Measurements from ENCODE around the gene VEZT.
"Not testable (repeated sequence)": the region's sequence is repeated elsewhere in the genome, so short reads cannot be mapped to it uniquely, and the experiment has no call there.

VEZT gene

DNA sequence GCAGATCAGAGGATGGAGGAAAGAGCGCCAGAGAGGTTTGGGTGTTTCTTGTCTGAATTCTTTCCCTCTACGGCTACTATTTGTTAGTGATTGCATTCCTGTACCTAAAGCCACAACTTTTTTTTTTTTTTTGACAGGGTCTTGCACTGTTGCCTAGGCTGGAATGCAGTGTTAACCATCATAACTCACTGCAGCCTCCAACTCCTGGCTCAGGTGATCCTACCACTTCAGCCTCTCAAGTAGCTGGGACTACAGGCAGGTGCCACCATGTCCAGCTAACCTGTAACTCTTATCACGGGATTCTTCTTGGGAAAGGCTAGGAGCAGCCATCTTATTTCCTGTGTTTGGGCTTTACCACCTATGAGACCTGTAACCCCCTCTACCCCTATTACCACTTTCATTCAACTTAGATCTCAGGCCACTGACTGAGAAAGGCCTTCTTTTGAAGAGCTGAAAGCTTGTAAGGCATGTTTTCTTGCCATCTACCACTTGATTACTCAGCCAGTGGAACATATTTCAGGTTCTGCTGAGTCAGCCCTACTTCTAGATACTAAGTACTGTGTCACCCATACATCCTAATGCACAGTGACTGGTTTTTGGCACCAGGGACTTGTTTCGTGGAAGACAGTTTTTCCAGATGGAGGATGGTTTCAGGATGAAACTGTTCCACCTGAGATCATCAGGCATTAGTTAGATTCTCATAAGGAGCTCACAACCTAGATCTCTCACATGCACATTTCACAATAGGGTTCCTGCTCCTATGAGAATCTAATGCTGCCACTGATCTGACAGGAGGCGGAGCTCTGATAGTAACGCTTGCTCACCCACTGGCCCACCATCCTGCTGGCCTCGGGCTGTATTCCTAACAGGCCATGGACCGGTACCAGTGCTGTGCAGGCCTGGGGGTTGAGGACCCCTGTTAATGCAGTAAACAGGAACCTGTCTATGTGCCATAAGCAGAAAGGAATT lies 6.9 kb downstream of the VEZT start:
- no peak for DNase-seq

DNA sequence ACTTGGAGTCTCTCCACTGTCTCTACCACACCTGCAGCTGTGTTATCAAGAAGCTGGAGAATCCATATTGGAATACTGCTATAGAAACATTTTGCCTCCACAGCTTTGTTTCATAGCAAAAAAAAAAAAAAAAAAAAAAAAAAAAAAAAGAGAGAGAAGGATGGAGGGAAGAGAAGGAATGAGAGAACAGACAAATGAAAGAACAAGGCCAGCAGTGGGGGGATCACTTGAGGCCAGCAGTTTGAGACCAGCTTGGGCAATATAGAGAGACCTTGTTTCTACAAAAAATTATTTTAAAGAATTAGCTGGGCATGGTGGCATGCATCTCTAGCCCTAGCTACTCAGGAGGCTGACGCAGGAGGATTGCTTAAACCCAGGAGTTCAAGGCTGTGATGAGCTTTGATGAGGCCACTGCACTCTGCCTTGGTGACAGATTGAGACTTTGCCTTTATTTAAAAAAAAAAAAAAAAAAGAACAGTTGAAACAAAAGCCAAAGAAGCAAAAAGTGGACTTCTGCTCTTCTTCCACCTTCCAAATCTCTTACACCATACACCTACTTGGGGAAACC lies 8.1 kb downstream of the VEZT start:
- DNase-seq: no peak

- DNase-seq: no peak
Measured at GRCh38 chr12:95227818-95228356, 10.3 kb downstream of the VEZT start.

GRCh38 chr12:95228617-95229016 lies 11.0 kb downstream of the VEZT start:
- no peak for DNase-seq

DNA sequence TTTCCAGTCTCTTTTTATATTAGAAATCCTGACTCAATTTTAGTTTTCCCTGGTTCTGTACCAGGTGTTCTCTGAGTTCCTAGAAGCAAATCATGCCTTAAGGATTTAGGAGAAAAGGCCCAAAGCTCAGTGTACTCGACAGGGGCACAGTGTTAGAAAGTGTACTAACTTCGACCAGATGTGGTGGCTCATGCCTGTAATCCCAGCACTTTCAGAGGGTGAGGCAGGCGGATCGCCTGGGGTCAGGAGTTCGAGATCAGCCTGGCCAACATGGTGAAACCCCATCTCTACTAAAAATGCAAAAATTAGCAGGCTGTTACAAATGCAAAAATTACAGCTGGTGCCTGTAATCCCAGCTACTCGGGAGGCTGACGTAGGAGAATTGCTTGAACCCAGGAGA lies 12.0 kb downstream of the VEZT start:
- no peak for DNase-seq

DNA sequence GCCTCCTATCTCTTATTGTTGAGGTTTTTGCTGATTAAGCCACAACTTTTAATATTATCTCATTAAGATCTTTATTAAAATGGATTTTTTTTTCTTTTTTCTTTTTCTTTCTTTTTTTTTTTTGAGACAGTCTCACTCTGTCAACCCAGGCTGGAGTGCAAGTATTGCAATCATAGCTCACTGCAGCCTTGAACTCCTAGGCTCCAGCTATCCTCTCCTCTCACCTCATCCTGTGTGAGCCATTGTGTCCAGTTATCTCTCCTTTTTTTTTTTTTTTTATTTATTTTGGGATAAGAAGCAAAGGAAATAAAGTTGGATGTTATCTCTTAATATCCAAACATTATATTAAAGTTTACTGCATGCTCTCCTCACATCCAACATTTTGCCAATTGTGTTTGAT lies 12.7 kb downstream of the VEZT start:
- no peak for DNase-seq

DNA sequence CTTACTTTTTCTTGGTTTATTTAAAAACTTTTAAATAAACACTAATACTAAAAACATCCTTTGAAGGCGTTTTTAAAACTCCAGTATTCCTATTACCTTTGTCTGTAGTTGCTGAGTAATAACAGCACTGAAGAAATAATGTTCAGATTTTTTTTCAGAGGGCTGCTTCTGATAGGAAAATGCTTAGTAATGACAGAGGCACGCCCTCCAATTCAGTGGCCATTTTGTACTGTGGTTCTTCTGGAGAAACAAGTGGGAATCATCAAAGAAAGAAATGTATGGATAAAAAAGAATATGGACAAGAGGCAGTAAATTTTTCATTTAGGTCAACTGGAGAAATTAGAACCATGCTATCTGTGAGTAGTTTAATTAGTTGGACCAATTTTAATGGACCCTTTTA lies 13.6 kb downstream of the VEZT start:
- DNase-seq: no peak

DNA sequence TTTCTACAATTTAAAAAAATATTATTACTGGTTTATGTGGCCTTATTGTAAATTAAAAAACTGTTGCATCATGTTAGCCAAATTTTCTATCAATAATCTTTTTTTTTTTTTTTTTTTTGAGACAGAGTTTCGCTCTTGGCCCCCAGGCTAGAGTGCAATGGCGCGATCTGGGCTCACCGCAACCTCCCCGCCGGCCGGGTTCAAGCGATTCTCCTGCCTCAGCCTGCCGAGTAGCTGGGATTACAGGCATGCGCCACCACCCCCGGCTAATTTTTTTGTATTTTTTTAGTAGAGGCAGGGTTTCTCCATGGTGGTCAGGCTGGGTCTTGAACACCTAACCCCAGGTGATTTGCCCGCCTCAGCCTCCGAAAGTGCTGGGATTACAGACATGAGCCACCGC lies 16.6 kb downstream of the VEZT start:
- DNase-seq: not testable (repeated sequence)

GRCh38 chr12:95235621-95236020 lies 18.0 kb downstream of the VEZT start:
- DNase-seq: not testable (repeated sequence)

GRCh38 chr12:95237315-95237714 lies 19.7 kb downstream of the VEZT start:
- no peak for DNase-seq

GRCh38 chr12:95238150-95238549 lies 20.5 kb downstream of the VEZT start:
- DNase-seq: no peak

DNA sequence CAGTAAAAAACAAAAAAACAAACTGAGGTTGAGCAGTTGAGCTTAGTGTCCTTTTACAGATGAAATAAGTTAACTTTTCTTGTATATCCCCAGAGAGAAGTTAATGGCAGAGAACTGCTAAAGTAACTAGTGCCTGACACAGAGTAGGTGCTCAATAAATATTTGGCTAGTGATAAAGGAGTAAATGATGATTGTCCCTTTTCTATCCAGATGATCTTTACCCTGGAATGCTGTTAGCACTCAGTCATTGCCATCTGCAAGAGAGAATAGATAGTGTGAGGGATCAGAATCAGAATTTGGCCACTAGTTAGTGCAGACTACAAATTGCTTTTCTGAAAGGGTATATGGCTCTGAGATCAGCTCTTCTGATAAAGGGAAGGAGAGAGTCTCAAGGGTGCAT lies 21.6 kb downstream of the VEZT start:
- DNase-seq: no peak

DNA sequence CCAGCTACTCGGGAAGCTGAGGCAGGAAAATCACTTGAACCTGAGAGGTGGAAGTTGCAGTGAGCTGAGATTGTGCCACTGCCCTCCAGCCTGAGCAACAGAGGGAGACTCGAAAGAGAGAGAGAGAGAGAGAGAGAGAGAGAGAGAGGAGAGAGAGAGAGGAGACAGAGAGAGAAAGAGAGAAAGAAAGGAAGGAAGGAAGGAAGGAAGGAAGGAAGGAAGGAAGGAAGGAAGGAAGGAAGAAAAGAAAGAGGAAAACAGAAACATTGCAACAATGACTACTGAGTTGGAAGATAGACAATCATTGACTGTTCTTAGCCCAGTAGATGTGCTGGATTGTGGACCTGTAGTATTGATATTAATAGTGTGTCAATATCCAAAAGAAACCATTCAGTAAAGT lies 22.2 kb downstream of the VEZT start:
- DNase-seq: not testable (repeated sequence)

DNA sequence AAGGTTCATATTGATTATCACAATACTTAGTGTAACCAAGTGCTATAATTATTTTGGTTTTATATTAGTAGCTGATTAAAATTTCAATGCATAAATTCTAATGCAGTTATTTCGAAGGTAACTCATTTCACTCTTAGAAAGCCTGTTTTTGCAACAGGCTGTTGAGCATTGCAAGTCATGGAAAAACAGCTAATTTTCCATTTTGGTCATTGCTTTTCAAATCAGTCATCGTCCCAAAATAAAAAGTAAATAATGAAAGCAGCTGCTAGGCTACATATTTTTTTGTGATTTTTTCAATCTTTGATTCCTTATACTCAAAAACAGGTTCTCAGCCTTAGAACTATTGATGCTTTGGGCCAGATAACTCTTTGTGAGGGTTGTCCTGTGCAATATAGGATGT lies 22.9 kb downstream of the VEZT start:
- no peak for DNase-seq

DNA sequence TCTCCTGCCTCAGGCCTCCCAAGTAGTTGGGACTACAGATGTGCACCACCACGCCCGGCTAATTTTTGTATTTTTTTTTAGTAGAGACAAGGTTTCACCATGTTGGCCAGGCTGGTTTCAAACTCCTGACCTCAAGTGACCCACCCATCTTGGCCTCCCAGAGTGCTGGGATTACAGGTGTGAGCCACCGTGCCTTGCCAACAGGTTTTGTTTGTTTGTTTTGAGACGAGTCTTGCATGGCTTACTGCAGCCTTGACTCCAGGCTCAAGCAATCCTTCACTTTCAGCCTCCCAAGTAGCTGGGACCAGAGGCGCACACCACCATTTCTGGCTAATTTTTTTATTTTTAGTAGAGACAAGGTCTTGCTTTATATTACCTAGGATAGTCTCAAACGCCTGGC lies 23.5 kb downstream of the VEZT start:
- DNase-seq: not testable (repeated sequence)

- no peak for DNase-seq
Measured at GRCh38 chr12:95241761-95242506, 24.3 kb downstream of the VEZT start.

- no peak for DNase-seq
Measured at GRCh38 chr12:95243497-95244183, 26.0 kb downstream of the VEZT start.

DNA sequence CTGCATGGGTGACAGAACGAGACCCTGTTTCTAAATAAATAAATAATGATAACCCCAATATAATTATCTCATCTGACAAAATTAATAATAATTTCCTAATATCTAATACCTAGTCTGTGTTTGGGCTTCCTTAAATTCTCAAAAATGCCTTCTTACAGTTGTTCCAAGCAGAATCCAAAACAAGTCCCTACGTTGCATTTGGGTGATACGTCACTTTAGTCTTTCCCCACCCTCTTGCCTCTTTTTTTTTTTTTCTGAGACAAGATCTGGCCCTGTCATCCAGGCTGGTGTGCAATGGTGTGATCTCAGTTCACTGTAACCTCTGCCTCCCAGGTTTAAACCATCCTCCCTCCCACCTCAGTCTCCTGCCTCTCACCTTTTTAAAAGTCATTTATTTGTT lies 26.7 kb downstream of the VEZT start:
- DNase-seq: no peak

GRCh38 chr12:95248095-95248494 lies 30.5 kb downstream of the VEZT start:
- no peak for DNase-seq

GRCh38 chr12:95248604-95249360 lies 31.2 kb downstream of the VEZT start:
- no peak for DNase-seq

DNA sequence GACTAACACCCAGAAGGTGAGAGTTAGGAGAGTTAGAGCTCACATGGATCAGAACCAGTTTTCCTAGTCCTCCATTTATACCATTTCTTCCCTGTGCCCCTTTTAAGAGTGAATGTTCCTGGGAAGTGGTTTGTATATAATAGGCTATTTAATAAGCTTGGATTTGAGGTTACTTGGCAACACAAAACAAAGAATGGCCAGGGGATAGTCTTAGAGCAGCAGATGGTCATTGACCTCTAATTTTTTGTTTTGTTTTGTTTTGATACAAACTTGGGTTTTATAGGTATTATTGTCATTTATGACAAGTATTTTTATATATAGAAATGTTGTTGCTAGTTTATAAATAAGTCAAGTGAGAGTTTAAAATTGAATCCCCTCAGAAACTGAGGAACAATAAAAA lies 35.8 kb downstream of the VEZT start:
- no peak for DNase-seq

Data from nucleus accumbens (tissue), 56 donors.